ENCODE results near the gene B3GNT9.

Gene B3GNT9

DNA sequence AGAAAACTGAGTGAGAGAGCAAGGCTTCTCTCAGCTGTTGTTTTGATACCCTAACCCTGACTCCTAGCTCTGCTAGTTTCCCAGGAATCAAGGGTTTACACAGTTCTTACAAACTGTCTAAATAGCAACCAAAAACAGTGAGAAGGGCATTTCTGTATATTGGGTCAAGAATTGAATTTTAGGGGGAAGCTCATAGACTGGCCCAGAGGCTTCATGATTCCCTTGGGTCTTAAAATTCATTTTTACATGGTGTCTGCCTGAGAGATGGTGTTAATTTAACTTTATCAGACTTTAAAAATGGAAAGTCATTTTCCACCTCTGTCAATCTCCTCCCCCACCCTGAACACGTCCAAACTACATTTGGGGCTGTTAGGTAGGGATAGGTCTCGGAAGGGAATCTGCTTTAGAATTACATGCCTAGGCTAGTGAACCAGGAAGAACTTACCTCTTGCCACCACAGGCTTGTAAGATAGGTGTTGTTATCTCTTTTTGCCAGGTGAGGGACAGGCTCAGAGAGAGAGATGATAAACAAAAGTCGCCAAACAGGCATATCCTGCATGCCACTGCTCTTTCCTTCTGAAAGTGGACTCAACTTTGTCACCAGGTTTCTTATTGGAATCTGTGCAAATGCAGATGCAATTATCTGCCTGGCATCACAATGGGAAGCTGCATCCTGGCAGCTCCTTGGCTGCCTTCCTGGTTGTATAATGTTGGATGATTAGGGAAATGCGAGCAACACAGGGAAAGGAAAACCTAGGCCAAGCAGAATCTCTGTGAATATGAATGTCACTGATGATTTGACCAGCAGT, 38.0 kb downstream of the B3GNT9 start:
- no peak for DNase-seq (ENCODE audit: low read depth, low spot score)

DNA sequence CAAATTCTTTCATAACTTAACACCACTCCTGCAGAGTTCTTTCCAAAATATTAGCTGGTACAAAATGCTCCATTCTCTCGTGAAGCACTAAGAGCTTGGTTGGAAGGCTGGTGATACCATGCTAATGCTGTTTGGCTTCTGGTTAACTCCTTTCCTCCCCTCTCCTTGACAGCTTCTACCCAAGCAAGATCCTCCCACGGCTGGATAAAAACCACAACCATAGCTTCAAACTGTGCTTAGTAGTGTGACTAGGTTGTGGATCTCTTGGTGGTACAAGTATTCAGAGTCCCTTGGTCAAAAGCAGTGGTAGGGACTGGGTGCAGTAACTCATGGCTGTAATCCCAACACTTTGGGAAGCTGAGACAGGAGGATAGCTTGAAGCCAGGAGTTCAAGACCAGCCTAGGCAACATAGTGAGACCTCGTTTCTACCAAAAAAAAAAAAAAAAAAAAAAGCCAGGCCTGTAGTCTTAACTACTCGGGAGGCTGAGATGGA, 38.8 kb downstream of the B3GNT9 start:
- DNase-seq (ENCODE audit: low read depth, low spot score): no peak

DNA sequence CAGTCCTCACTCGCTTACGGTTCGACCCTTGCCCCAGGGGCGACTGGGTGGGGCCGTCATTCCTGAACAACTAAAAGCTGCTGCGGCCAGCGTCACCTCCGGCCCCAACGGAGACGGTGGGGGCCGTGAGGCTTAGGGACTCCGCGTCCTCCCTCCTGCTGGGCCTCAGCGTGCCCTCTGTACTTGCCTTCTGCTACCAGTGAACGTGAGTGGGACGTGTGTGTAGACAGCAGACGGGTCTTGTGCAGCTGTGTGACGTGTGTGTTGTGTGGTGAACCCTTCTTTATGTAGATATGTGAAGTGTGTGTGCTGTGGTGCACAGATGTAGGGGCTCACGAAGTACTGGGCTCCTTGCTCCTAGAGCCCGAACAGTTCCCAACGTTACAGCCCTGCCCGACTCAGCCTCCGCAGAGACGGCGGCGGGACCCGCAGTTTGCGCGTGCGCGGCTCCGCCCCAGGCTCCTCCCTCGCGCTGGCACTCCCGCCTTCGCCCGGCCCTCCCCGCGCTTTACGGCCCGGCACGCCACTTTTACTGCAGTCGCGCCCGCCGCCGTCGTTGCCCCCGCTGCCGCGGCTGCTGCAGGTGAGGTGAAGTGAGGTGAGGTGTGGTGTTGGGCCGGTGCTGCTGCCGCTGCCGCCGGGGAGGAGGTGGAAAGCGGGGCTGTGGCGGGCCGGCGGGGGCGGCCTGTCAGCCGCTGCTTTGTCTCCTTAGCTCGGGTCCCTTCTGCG, 41.2 kb downstream of the B3GNT9 start, which contains the start of gene PHAF1:
PHAF1 (plus strand) TSS at position 535 of the 729 bp plus-strand sequence. CDS start 235 bp downstream, outside the sequence.
- peak; percentile 97 for DNase-seq (ENCODE audit: low read depth, low spot score)

DNA sequence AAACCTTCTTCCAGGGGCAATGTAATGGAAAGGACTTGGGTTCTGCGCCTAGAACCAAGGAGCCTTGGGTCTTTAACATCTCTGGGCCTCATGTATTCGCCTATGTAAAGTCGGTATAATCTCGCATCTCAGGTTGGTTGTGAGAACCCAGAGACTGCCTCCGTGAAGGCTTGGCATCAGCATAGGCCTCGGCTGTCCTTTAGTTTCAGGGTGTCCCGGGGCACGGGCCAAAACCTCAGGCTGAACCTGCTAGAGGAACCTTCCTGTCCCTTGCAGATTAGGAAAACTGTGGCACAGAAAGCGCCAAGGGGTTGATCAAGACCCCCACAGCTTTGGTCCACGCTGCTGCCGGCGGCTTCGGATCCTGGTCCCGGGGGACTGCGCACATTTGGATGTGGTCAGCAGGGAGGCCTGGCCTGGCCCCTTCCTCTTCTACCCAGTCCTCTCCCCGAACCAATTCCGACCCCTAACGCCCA, 41.8 kb downstream of the B3GNT9 start:
- no peak for DNase-seq (ENCODE audit: low read depth, low spot score)

DNA sequence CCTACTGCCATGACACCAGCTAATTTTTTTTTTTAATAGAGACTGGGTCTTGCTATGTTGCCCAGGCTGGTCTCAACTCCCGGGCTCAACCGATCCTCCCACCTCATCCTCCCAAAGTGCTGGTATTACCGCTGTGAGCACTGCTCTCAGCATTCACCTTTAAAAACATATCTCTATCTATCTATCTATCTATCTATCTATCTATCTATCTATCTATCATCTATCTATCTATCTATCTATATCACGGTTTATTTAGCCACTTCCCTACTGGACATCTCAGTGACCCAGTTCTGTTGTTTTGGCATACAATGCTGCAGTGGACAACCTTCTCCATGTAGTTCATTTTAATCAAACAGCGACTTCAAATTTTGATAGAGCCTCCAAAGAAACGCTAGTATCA, 42.3 kb downstream of the B3GNT9 start:
- no peak for DNase-seq (ENCODE audit: low read depth, low spot score)

DNA sequence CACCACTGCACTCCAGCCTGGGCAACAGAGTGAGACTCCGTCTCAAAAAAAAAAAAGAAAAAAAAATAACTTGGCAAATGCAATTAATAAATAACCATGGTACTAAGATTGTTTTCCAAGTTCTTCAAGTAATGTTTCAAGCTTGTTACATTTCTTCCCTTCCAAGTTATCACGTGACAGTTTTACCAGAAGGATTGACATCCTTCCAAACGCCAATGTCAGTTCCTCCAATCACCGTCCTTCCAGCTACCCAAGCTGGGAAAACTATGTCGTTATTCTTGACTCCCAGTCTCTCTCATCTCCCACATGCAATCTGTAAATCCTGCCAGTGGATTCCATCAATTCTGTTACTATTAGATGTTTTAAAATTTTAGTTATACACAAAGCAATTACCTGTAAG, 44.9 kb downstream of the B3GNT9 start:
- no peak for DNase-seq (ENCODE audit: low read depth, low spot score)

DNA sequence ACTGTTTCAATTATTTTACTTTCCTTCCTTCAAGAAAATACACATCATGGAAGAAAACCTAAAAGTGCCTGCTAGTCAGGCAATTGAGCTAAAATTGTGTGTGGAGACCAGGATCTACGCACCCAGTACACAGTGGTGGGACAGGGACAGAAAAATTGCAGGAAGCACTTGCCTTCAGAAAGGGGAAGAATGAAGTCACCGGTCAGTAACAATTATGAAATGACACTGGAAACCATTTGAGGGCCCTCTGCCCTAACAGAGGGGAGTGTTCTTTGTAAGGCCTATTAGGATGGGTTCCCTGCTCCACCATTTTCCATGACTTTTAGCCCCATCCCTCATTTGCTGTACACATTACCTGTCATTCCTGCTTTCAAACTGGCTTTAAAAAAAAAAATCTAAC, 45.6 kb downstream of the B3GNT9 start:
- no peak for DNase-seq (ENCODE audit: low read depth, low spot score)

DNA sequence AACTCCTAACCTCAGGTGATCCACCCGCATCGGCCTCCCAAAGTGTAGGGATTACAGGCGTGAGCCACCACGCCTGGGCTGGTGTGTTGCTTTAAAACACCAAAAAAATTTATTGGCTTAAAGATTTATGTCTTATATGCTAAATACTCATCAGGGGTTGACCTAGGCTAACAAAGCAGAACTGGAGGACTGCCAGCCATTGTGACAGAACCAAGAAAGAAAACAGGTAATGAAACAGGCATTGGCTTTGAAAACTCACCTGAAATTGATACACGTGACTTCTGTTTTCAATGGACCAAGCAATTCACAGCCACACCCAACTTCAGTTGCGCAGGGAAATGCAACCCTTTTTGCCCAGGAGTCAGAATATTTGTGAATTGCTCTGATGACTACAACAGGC, 46.0 kb downstream of the B3GNT9 start:
- DNase-seq (ENCODE audit: low read depth, low spot score): no peak

DNA sequence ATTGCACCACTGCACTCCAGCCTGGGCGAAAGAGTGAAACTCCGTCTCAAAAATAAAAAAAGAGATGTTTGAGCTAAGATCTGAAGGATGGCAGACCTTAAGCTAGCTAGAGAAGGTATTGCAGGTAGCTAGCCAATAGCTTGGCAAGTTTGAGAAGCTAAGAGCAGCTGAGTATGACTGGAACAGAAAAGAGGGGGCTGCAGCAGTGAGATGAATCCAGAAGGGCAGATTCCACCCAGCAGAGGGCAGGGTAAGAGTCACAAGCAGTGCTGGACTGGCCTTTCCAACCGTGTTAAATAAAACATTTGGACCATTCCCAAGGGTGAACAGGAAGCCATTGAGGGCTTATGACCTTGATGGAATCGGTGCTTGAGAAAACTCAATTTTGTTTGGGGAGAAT, 46.7 kb downstream of the B3GNT9 start:
- DNase-seq (ENCODE audit: low read depth, low spot score): peak; percentile 43

DNA sequence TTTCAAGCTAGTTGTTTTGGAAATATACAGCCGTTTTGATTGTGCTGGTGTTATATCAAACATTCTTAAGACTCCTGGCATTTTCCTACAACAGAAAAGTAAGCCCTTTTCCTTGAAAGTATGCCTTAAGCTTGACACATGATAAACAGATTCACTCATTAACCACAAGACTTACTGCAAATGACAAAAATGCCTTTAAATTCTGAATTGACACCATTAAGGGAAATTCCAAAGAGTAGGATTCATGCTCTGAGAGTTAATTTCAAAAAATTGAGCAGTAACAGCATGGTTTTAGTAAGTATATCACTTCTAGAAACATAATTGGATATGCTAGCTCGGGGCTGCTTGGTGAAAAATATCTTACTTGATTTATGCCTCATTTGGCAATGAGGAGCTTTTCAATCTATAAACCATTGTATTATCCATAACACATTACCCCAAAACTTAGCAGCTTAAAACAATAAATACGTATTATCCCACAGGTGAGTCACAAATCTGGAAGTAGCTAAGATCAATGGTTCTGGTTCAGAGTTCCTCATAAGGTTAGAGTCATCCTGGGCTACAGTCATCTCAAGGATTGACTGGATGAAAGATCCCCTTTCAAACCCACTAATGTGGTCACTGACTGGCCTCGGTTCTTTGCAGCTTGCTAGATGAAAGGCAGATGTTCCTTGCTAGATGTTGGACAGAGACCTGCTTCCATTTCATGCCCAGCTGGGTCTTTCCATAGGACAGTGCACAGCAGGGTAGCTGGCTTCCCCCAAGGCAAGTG, 49.3 kb downstream of the B3GNT9 start:
- DNase-seq (ENCODE audit: low read depth, low spot score): peak; percentile 35

DNA sequence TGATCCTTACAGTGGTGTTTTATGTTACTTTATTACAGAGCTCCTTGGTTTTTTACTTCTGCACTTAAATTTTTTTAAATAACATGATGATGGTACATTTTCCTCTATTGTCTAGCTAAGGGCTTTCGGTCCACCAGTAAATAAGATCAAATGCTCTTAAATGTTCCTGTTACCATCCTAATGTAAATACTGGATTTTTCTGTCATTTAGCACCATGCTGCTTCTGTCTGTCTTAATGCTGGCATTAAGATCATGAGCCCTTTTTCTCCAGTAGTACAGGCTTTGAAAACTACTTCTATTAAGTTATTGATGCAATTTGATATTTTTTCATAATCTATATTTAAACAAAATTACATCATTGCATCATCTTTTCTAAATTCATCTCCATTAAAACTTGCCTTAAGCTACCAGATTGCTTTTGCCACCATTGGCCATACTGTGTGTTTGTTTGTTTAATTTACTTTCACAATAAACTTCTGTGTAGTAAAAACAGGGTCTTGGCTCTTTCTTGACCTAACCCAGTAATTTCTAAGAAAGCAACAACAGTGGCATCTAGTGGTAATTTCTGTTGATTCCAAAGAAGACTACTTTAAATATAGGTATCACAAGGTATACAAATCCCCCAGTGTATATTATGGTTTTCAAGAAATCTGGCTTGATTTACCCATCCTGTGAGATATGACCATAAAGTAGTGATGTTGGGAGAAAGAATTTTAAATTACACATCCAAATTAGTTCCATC, 50.1 kb downstream of the B3GNT9 start:
- peak; percentile 50 for DNase-seq (ENCODE audit: low read depth, low spot score)

DNA sequence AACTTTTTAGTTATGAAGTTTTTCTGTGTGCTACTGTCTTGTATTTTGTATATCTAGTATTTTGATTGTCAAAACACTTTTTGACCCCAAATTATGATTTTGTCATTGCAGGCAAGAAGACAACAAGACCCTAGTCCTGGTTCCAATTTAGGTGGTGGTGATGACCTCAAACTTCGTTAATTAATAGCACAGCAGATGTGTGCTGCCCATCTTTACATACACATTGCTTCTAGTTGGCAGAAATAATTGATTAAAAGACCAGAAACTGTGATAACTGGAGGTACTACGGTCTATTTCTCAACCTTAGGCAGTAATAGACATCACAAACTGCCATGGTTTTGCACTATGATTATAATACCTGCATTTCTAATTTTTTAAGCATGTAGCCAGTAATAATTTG, 52.2 kb downstream of the B3GNT9 start:
- no peak for DNase-seq (ENCODE audit: low read depth, low spot score)
